ENCODE results near the gene TCP11.
"Not testable (repeated sequence)": the region's sequence is repeated elsewhere in the genome, so short reads cannot be mapped to it uniquely, and the experiment has no call there.

The TCP11 gene

DNA sequence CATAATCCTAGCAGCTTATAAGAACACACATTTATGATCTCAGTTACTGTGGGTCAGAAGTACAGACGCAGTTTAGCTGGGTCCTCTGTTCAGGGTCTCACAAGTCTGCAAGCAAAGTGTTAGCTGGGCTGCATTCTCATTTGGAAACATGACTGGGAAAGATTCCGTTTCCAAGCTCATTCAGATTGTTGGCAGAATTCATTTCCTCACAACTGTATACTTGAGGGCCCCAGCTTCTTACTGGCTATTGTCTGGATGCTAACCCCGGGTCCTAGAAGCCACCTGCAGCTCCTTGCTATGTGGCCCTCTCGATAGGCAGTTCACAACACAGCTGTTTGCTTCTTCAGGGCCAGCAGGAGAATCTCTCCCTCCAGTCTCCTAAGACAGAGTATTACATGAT is 13.1 kb downstream of the TCP11 start:
- no peak for DNase-seq (ENCODE audit: low read depth)
- no peak overlapping the region for H3K4me3 ChIP-seq (ENCODE audit: low read depth, low read length)
- TF ChIP-seq, protein P1, sequence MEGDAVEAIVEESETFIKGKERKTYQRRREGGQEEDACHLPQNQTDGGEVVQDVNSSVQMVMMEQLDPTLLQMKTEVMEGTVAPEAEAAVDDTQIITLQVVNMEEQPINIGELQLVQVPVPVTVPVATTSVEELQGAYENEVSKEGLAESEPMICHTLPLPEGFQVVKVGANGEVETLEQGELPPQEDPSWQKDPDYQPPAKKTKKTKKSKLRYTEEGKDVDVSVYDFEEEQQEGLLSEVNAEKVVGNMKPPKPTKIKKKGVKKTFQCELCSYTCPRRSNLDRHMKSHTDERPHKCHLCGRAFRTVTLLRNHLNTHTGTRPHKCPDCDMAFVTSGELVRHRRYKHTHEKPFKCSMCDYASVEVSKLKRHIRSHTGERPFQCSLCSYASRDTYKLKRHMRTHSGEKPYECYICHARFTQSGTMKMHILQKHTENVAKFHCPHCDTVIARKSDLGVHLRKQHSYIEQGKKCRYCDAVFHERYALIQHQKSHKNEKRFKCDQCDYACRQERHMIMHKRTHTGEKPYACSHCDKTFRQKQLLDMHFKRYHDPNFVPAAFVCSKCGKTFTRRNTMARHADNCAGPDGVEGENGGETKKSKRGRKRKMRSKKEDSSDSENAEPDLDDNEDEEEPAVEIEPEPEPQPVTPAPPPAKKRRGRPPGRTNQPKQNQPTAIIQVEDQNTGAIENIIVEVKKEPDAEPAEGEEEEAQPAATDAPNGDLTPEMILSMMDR (IDR thresholded peaks at IDR 0.05; ENCODE audit: control insufficient read depth, extremely low read depth, insufficient read depth) = no peak

DNA sequence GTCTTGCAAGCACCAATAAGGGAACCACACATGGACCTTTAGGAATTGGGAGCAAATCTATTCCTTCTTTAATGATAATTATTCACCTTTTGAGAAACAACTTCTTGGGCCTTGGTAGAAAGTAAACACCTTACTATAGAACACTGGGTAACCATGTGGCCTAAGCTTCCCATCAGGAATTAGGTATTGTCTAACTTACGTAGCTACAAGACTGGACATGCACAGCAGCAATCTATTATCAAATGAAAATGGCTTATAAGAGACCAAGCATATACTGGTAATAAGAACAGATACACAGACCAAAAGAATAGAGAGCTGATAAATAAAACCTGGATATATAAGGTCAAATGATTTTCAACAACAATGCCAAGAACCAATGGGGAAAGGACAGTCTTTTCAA is 16.8 kb downstream of the TCP11 start:
- TF ChIP-seq, protein P1 (IDR thresholded peaks at IDR 0.05; ENCODE audit: control insufficient read depth, extremely low read depth, insufficient read depth) = no peak
- no peak overlapping the region for H3K4me3 ChIP-seq (ENCODE audit: low read depth, low read length)
- DNase-seq (ENCODE audit: low read depth) = no peak

DNA sequence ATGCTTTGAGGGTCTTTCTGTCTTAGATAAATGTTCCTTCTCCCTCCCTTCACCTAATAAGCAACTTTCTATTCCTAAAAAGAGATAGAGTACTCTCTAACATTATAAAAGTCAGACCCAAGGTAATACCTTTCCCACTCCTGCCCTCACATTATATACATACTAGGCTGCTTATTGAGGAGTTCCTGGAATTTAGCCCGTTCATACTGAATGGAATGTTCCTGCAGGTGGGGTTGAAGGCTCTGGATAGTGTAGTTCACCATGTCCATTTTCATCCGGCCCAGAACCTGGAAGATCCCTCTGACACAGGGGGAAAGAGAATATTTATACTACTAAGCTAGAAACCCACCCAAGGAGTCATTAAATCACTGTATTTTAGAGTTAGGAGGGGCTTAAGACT is 20.4 kb downstream of the TCP11 start:
- no peak for DNase-seq (ENCODE audit: low read depth)
- TF ChIP-seq, protein P1 (IDR thresholded peaks at IDR 0.05; ENCODE audit: control insufficient read depth, extremely low read depth, insufficient read depth) = no peak
- H3K4me3 ChIP-seq (ENCODE audit: low read depth, low read length) = no peak overlapping the region

DNA sequence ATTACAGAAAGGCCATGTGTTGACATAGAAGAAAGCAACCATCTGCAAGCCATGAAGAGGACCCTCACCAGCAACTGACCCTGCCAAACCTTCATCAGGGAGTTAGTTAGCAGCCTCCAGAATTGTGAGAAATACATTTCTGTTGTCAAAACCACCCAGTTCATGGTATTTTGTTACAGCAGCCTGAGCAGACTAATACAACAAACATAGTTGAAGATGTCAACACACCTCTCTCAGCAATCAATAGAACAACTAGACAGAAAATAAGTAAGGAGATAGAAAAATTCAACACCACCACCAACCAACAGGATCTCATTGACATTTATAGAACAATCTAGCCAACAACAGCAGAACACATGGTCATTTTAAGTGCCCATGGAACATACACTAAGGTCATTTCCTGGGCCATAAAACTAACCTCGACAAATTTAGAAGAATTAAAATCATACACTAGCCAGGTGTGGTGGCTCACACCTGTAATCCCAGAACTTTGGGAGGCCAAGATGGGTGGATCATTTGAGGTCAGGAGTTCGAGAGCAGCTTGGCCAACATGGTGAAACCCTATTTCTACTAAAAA is 32.7 kb downstream of the TCP11 start:
- TF ChIP-seq, protein P1 (IDR thresholded peaks at IDR 0.05; ENCODE audit: control insufficient read depth, extremely low read depth, insufficient read depth) = no peak
- no peak for DNase-seq (ENCODE audit: low read depth)
- H3K4me3 ChIP-seq (ENCODE audit: low read depth, low read length) = no peak overlapping the region

DNA sequence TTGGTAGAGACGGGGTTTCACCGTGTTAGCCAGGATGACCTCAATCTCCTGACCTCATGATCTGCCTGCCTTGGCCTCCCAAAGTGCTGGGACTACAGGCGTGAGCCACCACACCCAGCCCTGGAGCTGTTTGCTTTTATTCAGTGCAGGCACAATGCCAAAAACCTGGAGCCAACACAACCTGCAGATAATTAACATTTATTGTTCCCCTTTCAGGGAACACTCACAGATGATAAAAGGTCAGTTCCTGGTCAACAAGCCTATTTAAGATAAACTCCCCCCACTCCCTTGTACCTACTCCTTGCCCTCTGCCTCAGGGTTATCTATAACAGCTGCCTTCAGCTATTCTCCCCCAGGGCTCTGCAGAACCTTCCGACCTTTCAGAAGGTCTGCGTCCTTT is 33.4 kb downstream of the TCP11 start:
- not testable (repeated sequence) for H3K4me3 ChIP-seq (ENCODE audit: low read depth, low read length); DNase-seq (ENCODE audit: low read depth)

DNA sequence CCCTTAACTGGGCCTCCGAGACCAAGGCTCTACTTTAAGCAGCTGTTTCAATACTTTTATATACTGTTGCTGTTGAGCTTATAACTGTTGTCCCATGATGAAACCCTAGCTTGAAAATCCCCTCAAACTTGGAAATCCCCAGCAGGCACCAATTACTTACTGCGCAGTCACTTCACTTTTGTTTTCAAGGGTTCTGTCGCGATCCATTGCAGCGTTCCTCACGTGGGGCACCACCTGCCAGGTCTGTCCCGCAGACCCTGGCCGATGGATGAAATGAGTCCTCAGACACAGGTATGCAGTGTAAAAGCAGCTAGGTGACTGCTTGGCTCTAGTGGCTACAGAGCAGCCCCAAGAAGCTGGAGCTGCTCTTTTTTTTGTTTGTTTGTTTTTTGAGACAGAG is 33.9 kb downstream of the TCP11 start:
- DNase-seq (ENCODE audit: low read depth); H3K4me3 ChIP-seq (ENCODE audit: low read depth, low read length): not testable (repeated sequence)

DNA sequence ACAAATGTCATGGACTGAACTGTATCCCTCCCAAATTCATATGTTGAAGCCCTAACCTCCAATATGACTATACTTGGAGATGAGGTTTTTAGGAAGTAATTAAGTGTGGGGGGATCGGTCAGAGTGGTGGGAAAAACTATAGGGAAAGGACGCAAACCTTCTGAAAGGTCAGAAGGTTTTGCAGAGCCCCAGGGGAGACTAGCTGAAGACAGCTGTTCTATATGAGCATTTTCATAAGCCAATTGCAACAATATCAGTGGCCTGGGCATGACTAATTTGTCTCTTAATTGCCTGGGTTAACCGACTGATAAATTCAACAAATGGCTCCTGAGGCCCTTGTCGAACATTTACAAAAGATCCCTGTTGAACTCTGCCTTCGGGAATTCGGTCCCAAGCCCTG is 35.1 kb downstream of the TCP11 start:
- not testable (repeated sequence) for DNase-seq (ENCODE audit: low read depth); H3K4me3 ChIP-seq (ENCODE audit: low read depth, low read length)

DNA sequence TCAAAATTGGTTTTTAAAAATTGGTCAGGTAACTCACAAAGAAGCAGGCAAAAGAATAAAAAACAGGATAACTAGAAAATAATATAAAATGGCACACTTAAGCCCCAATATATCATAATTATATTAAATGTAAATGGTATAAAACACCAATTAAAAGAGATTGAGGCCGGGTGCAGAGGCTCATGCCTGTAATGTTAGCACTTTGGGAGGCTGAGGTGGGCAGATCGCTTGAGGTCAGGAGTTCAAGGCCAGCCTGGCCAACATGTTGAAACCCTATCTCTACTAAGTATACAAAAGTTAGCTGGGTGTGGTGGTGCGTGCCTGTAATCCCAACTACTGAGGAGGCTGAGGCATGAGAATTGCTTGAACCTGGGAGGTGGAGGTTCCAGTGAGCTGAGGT is 36.1 kb downstream of the TCP11 start:
- TF ChIP-seq, protein P1 (IDR thresholded peaks at IDR 0.05; ENCODE audit: control insufficient read depth, extremely low read depth, insufficient read depth) = no peak
- no peak overlapping the region for H3K4me3 ChIP-seq (ENCODE audit: low read depth, low read length)
- DNase-seq (ENCODE audit: low read depth) = no peak

DNA sequence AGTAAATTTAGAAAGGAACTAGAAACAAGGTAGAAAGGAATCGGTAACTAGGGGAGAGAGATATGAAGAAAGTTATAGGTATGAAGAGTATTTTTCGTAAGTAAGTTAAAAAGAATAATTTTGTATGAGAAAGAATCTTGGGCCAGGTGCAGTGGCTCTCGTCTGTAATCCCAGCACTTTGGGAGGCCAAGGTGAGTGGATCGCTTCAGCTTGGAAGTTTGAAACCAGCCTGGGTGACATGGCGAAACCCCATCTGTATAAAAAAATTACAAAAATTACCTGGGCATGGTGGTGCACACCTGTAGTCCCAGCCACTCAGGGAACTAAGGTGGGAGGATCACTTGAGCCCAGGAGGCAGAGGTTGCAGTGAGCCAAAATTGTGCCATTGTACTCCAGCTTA is 42.0 kb downstream of the TCP11 start:
- no peak for DNase-seq (ENCODE audit: low read depth)
- H3K4me3 ChIP-seq (ENCODE audit: low read depth, low read length) = no peak overlapping the region
- TF ChIP-seq, protein P1 (IDR thresholded peaks at IDR 0.05; ENCODE audit: control insufficient read depth, extremely low read depth, insufficient read depth) = no peak

Measured in LNCaP clone FGC (cell line).